Upper lobe of right lung (tissue), 1 donor: Measurements from ENCODE around the gene TEDC2. TPM values are rescaled to one million over a fixed set of nuclear protein-coding genes. Genes with fewer than 3 reads are reported as not detected.

Experiments used
- ATAC-seq: fragments of 200-7000 bp; cut with Tn5 transposase; one replicate; pipeline ENCODE4 v1.9.1; 2020; ENCODE audit warnings: mild to moderate bottlenecking, moderate library complexity
- DNase-seq: peaks from one replicate; pipeline ENCODE4 v3.0.0-alpha.2; 2020
- H3K27ac ChIP-seq: fragments of 200-600 bp; one replicate; pipeline ENCODE4 v1.8.0; 2022
- H3K27me3 ChIP-seq: fragments of 200-600 bp; one replicate; pipeline ENCODE4 v1.8.0; 2022; ENCODE audit warnings: mild to moderate bottlenecking
- H3K36me3 ChIP-seq: fragments of 200-600 bp; one replicate; pipeline ENCODE4 v1.8.0; 2022
- H3K4me1 ChIP-seq: fragments of 200-600 bp; one replicate; pipeline ENCODE4 v1.8.0; 2022
- H3K4me3 ChIP-seq: fragments of 200-600 bp; one replicate; pipeline ENCODE4 v1.8.0; 2022; ENCODE audit warnings: mild to moderate bottlenecking
- H3K9me3 ChIP-seq: fragments of 200-600 bp; one replicate; pipeline ENCODE4 v1.8.0; 2022
- CTCF ChIP-seq: fragments of 200-600 bp; IDR thresholded peaks from one replicate; pipeline ENCODE4 v1.8.0; 2022; ENCODE audit warnings: antibody characterized with exemption
- intact Hi-C: fragments of 100-400 bp; cut with DNase I; formaldehyde crosslinking; loops from one replicate; pipeline ENCODE4 v1.11.0; 2022
- total RNA-seq: library from RNA; stranded (reverse); fragmentation: NEBNext Ultra II Directional; extraction: Animal tissue kit (Norgen Biotek cat#: 25700); gene quantifications from one replicate; pipeline ENCODE4 v1.2.1, GENCODE V29; 2021
- donor health status: DM: no; HTN: yes; CAD: no; lungs with severe emphysema.

The TEDC2 gene
- total RNA-seq, 1 donor from 2014 or later = not detected

- intact Hi-C loops = loop anchor here (10.0 kb wide), 1 partner anchor 165 kb away; no protein-coding TSS in a partner anchor
- DNase-seq (no peak), ATAC-seq (no peak)
- Histone ChIP-seq H3K27ac (no peak overlapping the region), H3K36me3 (peaks cover 12% of the 10 kb centered on the region), H3K4me1 (peaks cover 30% of the 10 kb centered on the region), H3K27me3 (no peaks in the 10 kb centered on the region), H3K4me3 (no peak overlapping the region), H3K9me3 (no peaks in the 10 kb centered on the region)
- TF ChIP-seq CTCF = no peak
Observed at GRCh38 chr16:2499454-2499853, 39.5 kb downstream of the TEDC2 start.

- TF ChIP-seq CTCF = no peak
- no peaks in the 10 kb centered on the region for H3K27me3 ChIP-seq
- H3K4me3 ChIP-seq = no peak overlapping the region
- H3K4me1 ChIP-seq = peaks cover 30% of the 10 kb centered on the region
- peaks cover 12% of the 10 kb centered on the region for H3K36me3 ChIP-seq
- ATAC-seq (no peak), DNase-seq (no peak)
- intact Hi-C loops = loop anchor here (10.0 kb wide), 1 partner anchor 165 kb away; no protein-coding TSS in a partner anchor
- no peaks in the 10 kb centered on the region for H3K9me3 ChIP-seq
- H3K27ac ChIP-seq = no peak overlapping the region
Observed at GRCh38 chr16:2499890-2500429, 40.1 kb downstream of the TEDC2 start.

GRCh38 chr16:2500430-2500917 is 40.6 kb downstream of the TEDC2 start:
- Histone ChIP-seq H3K27ac (no peak overlapping the region), H3K36me3 (peaks cover 12% of the 10 kb centered on the region), H3K4me1 (peaks cover 30% of the 10 kb centered on the region), H3K9me3 (no peaks in the 10 kb centered on the region), H3K27me3 (no peaks in the 10 kb centered on the region), H3K4me3 (no peak overlapping the region)
- intact Hi-C loops = no loop called here
- no peak for TF ChIP-seq CTCF
- peak; percentile 67 for DNase-seq
- ATAC-seq = no peak

GRCh38 chr16:2500918-2501750 is 41.2 kb downstream of the TEDC2 start:
- ATAC-seq (peak; percentile 86), DNase-seq (peak; percentile 92)
- H3K27ac ChIP-seq = no peak overlapping the region
- peak overlapping the region; percentile 21 for H3K4me3 ChIP-seq
- H3K4me1 ChIP-seq = peaks cover 30% of the 10 kb centered on the region
- intact Hi-C loops = no loop called here
- TF ChIP-seq CTCF = peak; percentile 99
- H3K27me3 ChIP-seq = no peaks in the 10 kb centered on the region
- no peaks in the 10 kb centered on the region for H3K9me3 ChIP-seq
- peaks cover 9% of the 10 kb centered on the region for H3K36me3 ChIP-seq

GRCh38 chr16:2501946-2502895 is 42.3 kb downstream of the TEDC2 start:
- H3K9me3 ChIP-seq = no peaks in the 10 kb centered on the region
- peaks cover 34% of the 10 kb centered on the region for H3K4me1 ChIP-seq
- no peak overlapping the region for H3K27ac ChIP-seq
- no peaks in the 10 kb centered on the region for H3K27me3 ChIP-seq
- no peak for TF ChIP-seq CTCF
- H3K4me3 ChIP-seq = no peak overlapping the region
- H3K36me3 ChIP-seq = no peaks in the 10 kb centered on the region
- no peak for ATAC-seq
- peak; percentile 65 for DNase-seq
- intact Hi-C loops = no loop called here
